DOHH2 (cell line): Measurements from ENCODE around the gene SUPT5H.

Source experiments
- H3F3A ChIP-seq: fragments of 200-600 bp; sonication (generic), shearing (Covaris generic); 2 replicates; pipeline ENCODE4 v1.6.0; 2016; ENCODE audit warnings: antibody characterized with exemption, mild to moderate bottlenecking; ENCODE audit not compliant: control insufficient read depth, insufficient read depth
- H3K27ac ChIP-seq: fragments of 200-600 bp; sonication (generic); 2 replicates; pipeline ENCODE4 v1.5.1; 2014; ENCODE audit warnings: low read depth, mild to moderate bottlenecking, low read length, moderate library complexity
- H3K27me3 ChIP-seq: fragments of 200-600 bp; sonication (generic); 2 replicates; pipeline ENCODE4 v1.6.1; 2014; ENCODE audit warnings: mild to moderate bottlenecking, low read length, mixed read lengths; ENCODE audit not compliant: control insufficient read depth
- H3K36me3 ChIP-seq: fragments of 200-600 bp; sonication (generic); 2 replicates; pipeline ENCODE4 v1.6.1; 2014; ENCODE audit warnings: mild to moderate bottlenecking, low read length, moderate library complexity, mixed read lengths; ENCODE audit not compliant: control insufficient read depth
- H3K4me1 ChIP-seq: fragments of 200-600 bp; sonication (generic); 2 replicates; pipeline ENCODE4 v1.6.1; 2014; ENCODE audit warnings: mild to moderate bottlenecking, low read length, mixed read lengths; ENCODE audit not compliant: control insufficient read depth
- H3K4me2 ChIP-seq: fragments of 200-600 bp; sonication (generic); 2 replicates; pipeline ENCODE4 v1.6.0; 2014; ENCODE audit warnings: mild to moderate bottlenecking, low read length, moderate library complexity
- H3K4me3 ChIP-seq: fragments of 200-600 bp; sonication (generic); 2 replicates; pipeline ENCODE4 v1.5.1; 2014; ENCODE audit warnings: mild to moderate bottlenecking, low read length, mixed read lengths
- H3K79me2 ChIP-seq: fragments of 200-600 bp; sonication (generic); 2 replicates; pipeline ENCODE4 v1.6.1; 2014; ENCODE audit warnings: mild to moderate bottlenecking, low read length, mixed read lengths; ENCODE audit not compliant: control insufficient read depth
- H3K9me2 ChIP-seq: fragments of 200-600 bp; sonication (generic); replicated peaks from 2 replicates; pipeline ENCODE4 v1.6.1; 2014; ENCODE audit warnings: mild to moderate bottlenecking, low read length, mixed read lengths; ENCODE audit not compliant: control insufficient read depth
- H3K9me3 ChIP-seq: fragments of 200-600 bp; sonication (generic); 2 replicates; pipeline ENCODE4 v1.6.1; 2014; ENCODE audit warnings: antibody characterized with exemption, low read length, mixed read lengths; ENCODE audit not compliant: control insufficient read depth, insufficient read depth
- H4K20me1 ChIP-seq: fragments of 200-600 bp; sonication (generic); 2 replicates; pipeline ENCODE4 v1.6.0; 2014; ENCODE audit warnings: low read depth, mild to moderate bottlenecking, antibody characterized with exemption, low read length, moderate library complexity; ENCODE audit not compliant: control insufficient read depth, insufficient read depth
- EZH2phosphoT487 ChIP-seq: fragments of 200-600 bp; sonication (generic); IDR thresholded peaks from 2 replicates; pipeline ENCODE4 v1.6.1; 2017; ENCODE audit warnings: borderline replicate concordance, mild to moderate bottlenecking, antibody characterized with exemption, low read length, moderate library complexity, mixed read lengths
- TF ChIP-seq, protein P1 (sequence below): fragments of 200-600 bp; sonication (generic); IDR thresholded peaks from one replicate; pipeline ENCODE4 v1.5.1; 2014; ENCODE audit warnings: antibody characterized with exemption, mild to moderate bottlenecking, low read depth, low read length; ENCODE audit not compliant: poor library complexity, severe bottlenecking

SUPT5H gene

DNA sequence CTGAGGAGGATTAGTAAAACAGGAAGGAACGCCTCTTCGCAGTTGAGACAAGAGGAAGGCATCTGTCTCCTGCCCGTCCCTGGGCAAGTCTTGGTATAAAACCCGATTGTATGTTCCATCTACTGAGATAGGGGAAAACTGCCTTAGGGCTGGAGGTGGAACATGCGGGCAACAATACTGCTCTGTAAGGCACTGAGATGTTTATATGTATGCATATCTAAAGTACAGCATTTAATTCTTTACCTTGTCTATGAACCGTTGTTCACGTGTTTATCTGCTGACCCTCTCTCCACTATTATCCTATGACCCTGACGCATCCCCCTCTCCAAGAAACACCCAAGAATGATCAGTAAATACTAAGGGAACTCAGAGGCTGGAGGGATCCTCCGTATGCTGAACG lies 34.5 kb downstream of the SUPT5H start:
- H3K27me3 ChIP-seq: no peaks in the 10 kb centered on the region
- H3K27ac ChIP-seq: peak overlapping the region; percentile 48
- no peaks in the 10 kb centered on the region for H4K20me1 ChIP-seq
- H3K9me3 ChIP-seq: no peaks in the 10 kb centered on the region
- peaks cover 20% of the 10 kb centered on the region for H3K4me1 ChIP-seq
- peak overlapping the region; percentile 94 for H3K4me2 ChIP-seq
- no peaks in the 10 kb centered on the region for H3K9me2 ChIP-seq
- peaks cover 36% of the 10 kb centered on the region for H3K79me2 ChIP-seq
- peaks cover 45% of the 10 kb centered on the region for H3K36me3 ChIP-seq
- H3K4me3 ChIP-seq: peak overlapping the region; percentile 90
- peaks cover 7% of the 10 kb centered on the region for H3F3A ChIP-seq
- TF ChIP-seq EZH2phosphoT487: no peak
- TF ChIP-seq, protein P1, sequence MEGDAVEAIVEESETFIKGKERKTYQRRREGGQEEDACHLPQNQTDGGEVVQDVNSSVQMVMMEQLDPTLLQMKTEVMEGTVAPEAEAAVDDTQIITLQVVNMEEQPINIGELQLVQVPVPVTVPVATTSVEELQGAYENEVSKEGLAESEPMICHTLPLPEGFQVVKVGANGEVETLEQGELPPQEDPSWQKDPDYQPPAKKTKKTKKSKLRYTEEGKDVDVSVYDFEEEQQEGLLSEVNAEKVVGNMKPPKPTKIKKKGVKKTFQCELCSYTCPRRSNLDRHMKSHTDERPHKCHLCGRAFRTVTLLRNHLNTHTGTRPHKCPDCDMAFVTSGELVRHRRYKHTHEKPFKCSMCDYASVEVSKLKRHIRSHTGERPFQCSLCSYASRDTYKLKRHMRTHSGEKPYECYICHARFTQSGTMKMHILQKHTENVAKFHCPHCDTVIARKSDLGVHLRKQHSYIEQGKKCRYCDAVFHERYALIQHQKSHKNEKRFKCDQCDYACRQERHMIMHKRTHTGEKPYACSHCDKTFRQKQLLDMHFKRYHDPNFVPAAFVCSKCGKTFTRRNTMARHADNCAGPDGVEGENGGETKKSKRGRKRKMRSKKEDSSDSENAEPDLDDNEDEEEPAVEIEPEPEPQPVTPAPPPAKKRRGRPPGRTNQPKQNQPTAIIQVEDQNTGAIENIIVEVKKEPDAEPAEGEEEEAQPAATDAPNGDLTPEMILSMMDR: no peak

GRCh38 chr19:39480337-39481228 lies 35.2 kb downstream of the SUPT5H start, which contains the start of gene TIMM50:
Gene TIMM50 (plus strand): TSS chr19:39480838. CDS start chr19:39480854, 16 bp downstream.
- H3K9me2 ChIP-seq: no peaks in the 10 kb centered on the region
- no peaks in the 10 kb centered on the region for H4K20me1 ChIP-seq
- H3K9me3 ChIP-seq: no peaks in the 10 kb centered on the region

GRCh38 chr19:39481229-39481545 lies 35.8 kb downstream of the SUPT5H start:
- no peaks in the 10 kb centered on the region for H4K20me1 ChIP-seq
- H3K9me2 ChIP-seq: no peaks in the 10 kb centered on the region
- H3F3A ChIP-seq: peaks cover 7% of the 10 kb centered on the region
- peak overlapping the region; percentile 94 for H3K4me2 ChIP-seq
- H3K4me1 ChIP-seq: peaks cover 20% of the 10 kb centered on the region
- no peaks in the 10 kb centered on the region for H3K9me3 ChIP-seq
- TF ChIP-seq, protein P1: no peak
- no peak for TF ChIP-seq EZH2phosphoT487
- peak overlapping the region; percentile 51 for H3K27ac ChIP-seq
- peak overlapping the region; percentile 90 for H3K4me3 ChIP-seq
- no peaks in the 10 kb centered on the region for H3K27me3 ChIP-seq
- peaks cover 36% of the 10 kb centered on the region for H3K79me2 ChIP-seq
- peaks cover 47% of the 10 kb centered on the region for H3K36me3 ChIP-seq

More at GRCh38 chr19:39480337-39481228, 35.2 kb downstream of the SUPT5H start, which contains the start of gene TIMM50:
- H3K4me2 ChIP-seq: peak within 1 kb of the TSS; percentile 94
- TF ChIP-seq EZH2phosphoT487: no peak
- TF ChIP-seq, protein P1: no peak
- peak within 1 kb of the TSS; percentile 51 for H3K27ac ChIP-seq
- H3F3A ChIP-seq: peaks cover 7% of the 10 kb centered on the region
- peaks cover 36% of the 10 kb centered on the region for H3K79me2 ChIP-seq
- H3K27me3 ChIP-seq: no peaks in the 10 kb centered on the region
- peaks cover 47% of the 10 kb centered on the region for H3K36me3 ChIP-seq
- peak within 1 kb of the TSS; percentile 90 for H3K4me3 ChIP-seq
- H3K4me1 ChIP-seq: peaks cover 20% of the 10 kb centered on the region
